ENCODE measurements around the gene DLGAP1.

DNA sequence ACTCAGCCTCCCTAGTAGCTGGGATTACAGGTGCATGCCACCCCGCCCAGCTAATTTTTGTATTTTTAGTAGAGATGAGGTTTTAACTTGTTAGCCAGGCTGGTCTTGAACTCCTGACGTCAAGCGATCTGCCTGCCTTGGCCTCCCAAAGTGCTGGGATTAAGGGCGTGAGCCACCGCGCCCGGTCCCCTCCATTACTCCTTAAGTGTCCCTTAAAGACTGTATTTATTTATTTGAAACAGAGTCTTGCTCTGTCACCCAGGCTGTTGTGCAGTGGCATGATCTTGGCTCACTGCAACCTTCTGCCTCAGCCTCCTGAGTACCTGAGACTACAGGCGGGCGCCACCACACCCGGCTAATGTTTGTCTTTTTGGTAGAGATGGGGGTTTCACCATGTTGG lies 856.5 kb downstream of the DLGAP1 start:
- TF ChIP-seq ZNF274 (IDR thresholded peaks at IDR 0.05; ENCODE audit: low read depth, low read length) (no peak), REST (IDR thresholded peaks at IDR 0.05; ENCODE audit: low read depth) (no peak), TCF7L2 (IDR thresholded peaks at IDR 0.05; ENCODE audit: borderline replicate concordance, extremely low read depth, insufficient read depth, insufficient read length) (no peak), EZH2 (IDR thresholded peaks at IDR 0.05) (no peak), SP1 (IDR thresholded peaks at IDR 0.05; ENCODE audit: low read depth) (no peak), SRF (IDR thresholded peaks at IDR 0.05; ENCODE audit: low read depth) (no peak), POLR2A (IDR thresholded peaks at IDR 0.05; ENCODE audit: borderline replicate concordance, extremely low read depth, insufficient read depth, insufficient read length) (no peak), EZH2phosphoT487 (IDR thresholded peaks at IDR 0.05; ENCODE audit: borderline replicate concordance) (no peak), RAD21 (IDR thresholded peaks at IDR 0.05; ENCODE audit: low read depth) (no peak), POLR2AphosphoS5 (IDR thresholded peaks at IDR 0.05; ENCODE audit: low read depth, low read length) (no peak), MAX (IDR thresholded peaks at IDR 0.05) (no peak)
- TF ChIP-seq, protein P1, sequence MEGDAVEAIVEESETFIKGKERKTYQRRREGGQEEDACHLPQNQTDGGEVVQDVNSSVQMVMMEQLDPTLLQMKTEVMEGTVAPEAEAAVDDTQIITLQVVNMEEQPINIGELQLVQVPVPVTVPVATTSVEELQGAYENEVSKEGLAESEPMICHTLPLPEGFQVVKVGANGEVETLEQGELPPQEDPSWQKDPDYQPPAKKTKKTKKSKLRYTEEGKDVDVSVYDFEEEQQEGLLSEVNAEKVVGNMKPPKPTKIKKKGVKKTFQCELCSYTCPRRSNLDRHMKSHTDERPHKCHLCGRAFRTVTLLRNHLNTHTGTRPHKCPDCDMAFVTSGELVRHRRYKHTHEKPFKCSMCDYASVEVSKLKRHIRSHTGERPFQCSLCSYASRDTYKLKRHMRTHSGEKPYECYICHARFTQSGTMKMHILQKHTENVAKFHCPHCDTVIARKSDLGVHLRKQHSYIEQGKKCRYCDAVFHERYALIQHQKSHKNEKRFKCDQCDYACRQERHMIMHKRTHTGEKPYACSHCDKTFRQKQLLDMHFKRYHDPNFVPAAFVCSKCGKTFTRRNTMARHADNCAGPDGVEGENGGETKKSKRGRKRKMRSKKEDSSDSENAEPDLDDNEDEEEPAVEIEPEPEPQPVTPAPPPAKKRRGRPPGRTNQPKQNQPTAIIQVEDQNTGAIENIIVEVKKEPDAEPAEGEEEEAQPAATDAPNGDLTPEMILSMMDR (IDR thresholded peaks at IDR 0.05 in 2 of 3, conservative IDR thresholded peaks at IDR 0.05 in 1 of 3; ENCODE audit: borderline replicate concordance in 1 of 3, insufficient read depth in 1 of 3, low read depth in 2 of 3, low read length in 2 of 3), result no peak

Measured in HCT116 (cell line).